ENCODE measurements around the gene SUDS3. TPM values are rescaled to one million over a fixed set of nuclear protein-coding genes. Genes with fewer than 3 reads are reported as not detected.
A peak's percentile ranks its signal among the peaks of the same experiment; 100 is the strongest.

The SUDS3 gene, protein sequence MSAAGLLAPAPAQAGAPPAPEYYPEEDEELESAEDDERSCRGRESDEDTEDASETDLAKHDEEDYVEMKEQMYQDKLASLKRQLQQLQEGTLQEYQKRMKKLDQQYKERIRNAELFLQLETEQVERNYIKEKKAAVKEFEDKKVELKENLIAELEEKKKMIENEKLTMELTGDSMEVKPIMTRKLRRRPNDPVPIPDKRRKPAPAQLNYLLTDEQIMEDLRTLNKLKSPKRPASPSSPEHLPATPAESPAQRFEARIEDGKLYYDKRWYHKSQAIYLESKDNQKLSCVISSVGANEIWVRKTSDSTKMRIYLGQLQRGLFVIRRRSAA
- polyA plus RNA-seq (2012; rRNA removed): 15.0 and 21.8 TPM in 2 replicates
- 17.4 and 17.5 TPM in 2 replicates for polyA plus RNA-seq (2012; cell fraction: cytosol; rRNA removed)
- 46.3 and 50.3 TPM in 2 replicates for polyA plus RNA-seq (2012; cell fraction: nucleus; rRNA removed)

- POLR2A ChIA-PET: interaction anchor here (0.6 to 2.3 kb wide), 10 partner anchors 14 to 255 kb away, joined by 3 to 13 read pairs (median 4); partner anchors contain the start of gene PEBP1
- DNase-seq: peak; percentile 90
Observed at GRCh38 chr12:118376089-118377020, at the start of gene SUDS3. SUDS3 (plus strand) TSS chr12:118376555; CDS start chr12:118376692, 137 bp downstream.

DNA sequence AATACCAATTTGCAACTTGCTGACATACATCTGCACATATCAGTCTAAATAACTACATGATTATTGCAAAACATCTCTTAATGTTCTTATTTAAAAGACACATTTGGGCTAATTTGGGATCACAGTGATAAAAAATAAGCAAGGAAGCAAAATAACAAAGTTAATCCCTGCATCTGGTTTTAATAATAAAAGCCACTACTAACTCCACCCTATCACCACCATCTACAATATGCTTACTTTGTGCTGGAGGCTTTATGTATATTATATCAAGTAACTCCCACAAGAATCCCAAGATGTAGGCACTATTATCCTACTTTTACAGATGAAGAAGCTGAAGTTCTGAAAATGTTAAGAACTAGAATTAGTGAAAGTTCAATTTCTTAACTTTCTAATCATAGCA, 49.4 kb upstream of the SUDS3 start:
- no peak overlapping the region for H3K9ac ChIP-seq
- peaks cover 28% of the 10 kb centered on the region for H3K79me2 ChIP-seq (ENCODE audit: insufficient read depth)
- H3K9me2 ChIP-seq: no peaks in the 10 kb centered on the region
- no peaks in the 10 kb centered on the region for H4K20me1 ChIP-seq (ENCODE audit: insufficient read depth)
- no peaks in the 10 kb centered on the region for H3K9me3 ChIP-seq
- H2AFZ ChIP-seq (ENCODE audit: low read depth): no peak overlapping the region
- H3K27me3 ChIP-seq (ENCODE audit: insufficient read depth): no peaks in the 10 kb centered on the region
- CTCF ChIA-PET: interaction anchor here (1.0 kb wide), 1 partner anchor 49 kb away, joined by 4 read pairs; the partner anchor contains the start of gene SUDS3
- no peak overlapping the region for H3K4me3 ChIP-seq (ENCODE audit: low read depth in 2 of 2, low read length in 1 of 2)
- H3K36me3 ChIP-seq (replicated peaks in 1 of 2; ENCODE audit: control insufficient read depth in 1 of 2, insufficient read depth in 2 of 2, low read length in 1 of 2): peaks cover 0 to 9% of the 10 kb centered on the region in 2 experiments
- peak; percentile 37 for DNase-seq
- H3K4me2 ChIP-seq: peak overlapping the region; percentile 29; the same call in 1 of the 2 replicates
- H3K4me1 ChIP-seq (ENCODE audit: control insufficient read depth in 1 of 2, insufficient read depth in 2 of 2, low read depth in 1 of 2, low read length in 1 of 2): peaks cover 34 to 47% of the 10 kb centered on the region in 2 experiments
- POLR2A ChIA-PET: no interaction called here
- H3F3A ChIP-seq (replicated peaks; ENCODE audit: insufficient read depth): peaks cover 42% of the 10 kb centered on the region
- H3K27ac ChIP-seq (ENCODE audit: low read depth in 2 of 2, low read length in 1 of 2): peak overlapping the region; percentile 64 to 77
- TF ChIP-seq REST (IDR thresholded peaks at IDR 0.05; ENCODE audit: low read depth, low read length): no peak
- peak; percentile 82 for TF ChIP-seq TCF12 (IDR thresholded peaks at IDR 0.05)
- TF ChIP-seq EP300 (IDR thresholded peaks at IDR 0.05; ENCODE audit: borderline replicate concordance in 1 of 2, low read depth in 1 of 2, low read length in 1 of 2): peak in 1 of 2 experiments; percentile 74; a peak in 2 of 4 replicates
- TF ChIP-seq RCOR1 (IDR thresholded peaks at IDR 0.05; ENCODE audit: low read length): peak; percentile 71
- TF ChIP-seq RXRA (IDR thresholded peaks at IDR 0.05; ENCODE audit: borderline replicate concordance, low read depth): no peak
- peak; percentile 50; the same call in 1 of the 2 replicates for TF ChIP-seq GATA2 (CRISPR knock-in tag; IDR thresholded peaks at IDR 0.05)
- TF ChIP-seq RAD21 (IDR thresholded peaks at IDR 0.05; ENCODE audit: low read length): 0 out of 2 replicates have a peak, but pooled peaks have one; percentile 4
- peak; percentile 61 for TF ChIP-seq CHD2 (IDR thresholded peaks at IDR 0.05; ENCODE audit: low read length, partially characterized antibody)

More at GRCh38 chr12:118376089-118377020, at the start of gene SUDS3:
- H3K79me2 ChIP-seq (ENCODE audit: insufficient read depth): peaks cover 59% of the 10 kb centered on the region
- H3K36me3 ChIP-seq (replicated peaks in 1 of 2; ENCODE audit: control insufficient read depth in 1 of 2, insufficient read depth in 2 of 2, low read length in 1 of 2): peaks cover 14 to 22% of the 10 kb centered on the region in 2 experiments
- H3K27me3 ChIP-seq (ENCODE audit: insufficient read depth): no peaks in the 10 kb centered on the region
- peaks cover 4% of the 10 kb centered on the region for H3F3A ChIP-seq (replicated peaks; ENCODE audit: insufficient read depth)
- TF ChIP-seq MXI1 (IDR thresholded peaks at IDR 0.05; ENCODE audit: low read depth, low read length) (peak; percentile 53; the same call in 1 of the 2 replicates), GABPA (IDR thresholded peaks at IDR 0.05; ENCODE audit: low read depth) (peak; percentile 82), TCF12 (IDR thresholded peaks at IDR 0.05) (no peak), RAD21 (IDR thresholded peaks at IDR 0.05; ENCODE audit: low read length) (peak; percentile 96), CHD2 (IDR thresholded peaks at IDR 0.05; ENCODE audit: low read length, partially characterized antibody) (peak; percentile 91), CTCF (IDR thresholded peaks at IDR 0.05) (peak; percentile 89), NFIC (IDR thresholded peaks at IDR 0.05; ENCODE audit: borderline replicate concordance) (no peak), SMC3 (IDR thresholded peaks at IDR 0.05; ENCODE audit: low read depth, low read length) (peak; percentile 99), NRF1 (IDR thresholded peaks at IDR 0.05; ENCODE audit: low read depth, low read length) (no peak), ELF1 (IDR thresholded peaks at IDR 0.05) (peak; percentile 97), MEF2A (IDR thresholded peaks at IDR 0.05; ENCODE audit: borderline replicate concordance, low read depth) (no peak)
- peak within 1 kb of the TSS; percentile 86 to 95 for H3K27ac ChIP-seq (ENCODE audit: low read depth in 2 of 2, low read length in 1 of 2)
- 1% methylated on average over 24 of the region's 102 CpGs for WGBS (ENCODE audit: low lambda C conversion rate)
- H3K4me3 ChIP-seq (ENCODE audit: low read depth in 2 of 2, low read length in 1 of 2): peak within 1 kb of the TSS; percentile 94 to 95
- H2AFZ ChIP-seq (ENCODE audit: low read depth): peak within 1 kb of the TSS; percentile 72
- peak within 1 kb of the TSS; percentile 79 for H3K4me2 ChIP-seq
- CTCF ChIA-PET: interaction anchor here (0.6 to 7.8 kb wide), 69 partner anchors 9 to 1403 kb away, joined by 3 to 267 read pairs (median 4); partner anchors contain the start of gene PEBP1
- H3K9me2 ChIP-seq: no peaks in the 10 kb centered on the region
- H3K4me1 ChIP-seq (ENCODE audit: control insufficient read depth in 1 of 2, insufficient read depth in 2 of 2, low read depth in 1 of 2, low read length in 1 of 2): peaks cover 9 to 16% of the 10 kb centered on the region in 2 experiments; a peak in 3 of 4 replicates
- H3K9ac ChIP-seq: peak within 1 kb of the TSS; percentile 91
- H3K9me3 ChIP-seq: no peaks in the 10 kb centered on the region
- peaks cover 13% of the 10 kb centered on the region for H4K20me1 ChIP-seq (ENCODE audit: insufficient read depth)
